HEK293T (cell line): Measurements from ENCODE around the gene SLC9A9.

Source experiments
- BHLHE40 ChIP-seq: fragments of 450-650 bp; IDR thresholded peaks from 2 replicates; pipeline ENCODE4 v1.6.1; 2016; ENCODE audit warnings: mild to moderate bottlenecking, moderate library complexity, borderline replicate concordance
- CTBP1 ChIP-seq: fragments of 450-650 bp; IDR thresholded peaks from 2 replicates; pipeline ENCODE4 v1.6.1; 2016; ENCODE audit warnings: borderline replicate concordance
- ELF4 ChIP-seq: fragments of 450-650 bp; IDR thresholded peaks from 2 replicates; pipeline ENCODE4 v1.6.1; 2017; ENCODE audit warnings: antibody characterized with exemption
- FOXM1 ChIP-seq: fragments of 450-650 bp; IDR thresholded peaks from 2 replicates; pipeline ENCODE4 v1.6.1; 2017; ENCODE audit warnings: mild to moderate bottlenecking, borderline replicate concordance
- HDGF ChIP-seq: fragments of 450-650 bp; IDR thresholded peaks from 2 replicates; pipeline ENCODE4 v1.6.1; 2017; ENCODE audit warnings: antibody characterized with exemption, borderline replicate concordance
- L3MBTL2 ChIP-seq: fragments of 450-650 bp; conservative IDR thresholded peaks from 2 replicates; pipeline ENCODE4 v1.6.1; 2016; ENCODE audit warnings: mild to moderate bottlenecking
- SP1 ChIP-seq: fragments of 450-650 bp; IDR thresholded peaks from 2 replicates; pipeline ENCODE4 v1.6.1; 2017
- ZNF384 ChIP-seq: fragments of 450-650 bp; IDR thresholded peaks from 2 replicates; pipeline ENCODE4 v1.6.1; 2016
- TF ChIP-seq, protein P1 (sequence below): fragments of 450-650 bp; IDR thresholded peaks from 2 replicates; pipeline ENCODE4 v1.6.1; 2016

DNA sequence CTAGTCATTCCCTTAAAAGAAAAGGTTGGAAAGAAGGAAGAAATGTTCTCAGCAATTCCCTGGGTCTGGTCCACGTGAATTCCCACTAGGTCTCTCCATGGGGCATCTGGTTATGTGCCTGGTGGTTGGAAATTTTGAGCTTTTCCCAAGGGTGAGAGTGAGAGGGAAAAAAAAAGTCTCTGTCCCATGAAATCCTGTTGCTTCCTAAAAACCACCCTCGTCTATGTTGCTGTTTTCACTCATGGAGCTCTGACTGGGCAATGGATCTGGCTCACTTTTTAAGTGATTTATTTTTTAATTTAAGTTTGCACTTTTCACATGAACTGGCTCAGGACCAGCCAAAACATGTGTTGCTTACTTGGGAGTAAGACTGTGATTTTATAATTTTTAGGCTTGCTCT lies 538.6 kb downstream of the SLC9A9 start:
- TF ChIP-seq SP1 (no peak), HDGF (no peak), L3MBTL2 (no peak), CTBP1 (no peak), FOXM1 (no peak), ZNF384 (no peak), BHLHE40 (no peak), ELF4 (no peak)
- TF ChIP-seq, protein P1, sequence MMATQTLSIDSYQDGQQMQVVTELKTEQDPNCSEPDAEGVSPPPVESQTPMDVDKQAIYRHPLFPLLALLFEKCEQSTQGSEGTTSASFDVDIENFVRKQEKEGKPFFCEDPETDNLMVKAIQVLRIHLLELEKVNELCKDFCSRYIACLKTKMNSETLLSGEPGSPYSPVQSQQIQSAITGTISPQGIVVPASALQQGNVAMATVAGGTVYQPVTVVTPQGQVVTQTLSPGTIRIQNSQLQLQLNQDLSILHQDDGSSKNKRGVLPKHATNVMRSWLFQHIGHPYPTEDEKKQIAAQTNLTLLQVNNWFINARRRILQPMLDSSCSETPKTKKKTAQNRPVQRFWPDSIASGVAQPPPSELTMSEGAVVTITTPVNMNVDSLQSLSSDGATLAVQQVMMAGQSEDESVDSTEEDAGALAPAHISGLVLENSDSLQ, result no peak
